ENCODE results near the gene ZDHHC11.
"Not testable (repeated sequence)": the region's sequence is repeated elsewhere in the genome, so short reads cannot be mapped to it uniquely, and the experiment has no call there.

The ZDHHC11 gene

DNA sequence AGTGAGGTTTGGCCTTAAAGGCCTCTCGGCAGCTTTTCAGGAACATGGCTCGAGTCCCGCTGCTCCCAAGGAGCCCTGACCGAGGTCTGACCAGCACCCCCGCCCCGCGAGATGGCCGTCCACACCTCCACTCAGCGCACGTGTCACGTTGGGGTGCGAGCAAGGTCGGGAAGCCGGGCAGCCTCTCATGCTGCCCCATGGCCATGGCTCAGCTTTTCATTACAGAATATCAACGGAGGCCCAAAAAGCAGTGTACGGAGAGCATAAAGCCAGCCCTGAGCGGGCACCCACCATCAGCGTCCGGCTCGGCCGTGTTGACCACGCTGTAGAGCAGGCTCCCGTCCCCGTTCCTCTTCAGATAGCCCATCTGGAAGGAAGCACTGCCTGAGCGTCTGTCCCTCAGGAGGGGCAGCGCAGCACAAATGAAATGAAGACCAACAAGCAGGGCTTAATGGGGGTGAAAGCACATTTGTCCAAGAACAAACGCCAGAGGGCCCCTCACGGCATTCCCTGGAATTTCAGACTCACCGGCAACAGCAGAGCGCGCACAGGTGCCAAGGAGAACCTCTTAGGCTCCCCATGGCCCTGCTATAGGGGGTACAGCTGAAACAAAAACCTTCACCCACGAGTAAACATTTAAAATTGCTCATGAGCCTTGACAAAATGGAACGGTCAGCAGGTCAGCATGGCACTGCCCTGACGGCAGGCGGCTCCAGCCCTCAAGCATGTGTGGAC lies 30.2 kb upstream of the ZDHHC11 start:
- no peak for DNase-seq (ENCODE audit: low read depth in 3 of 3)

DNA sequence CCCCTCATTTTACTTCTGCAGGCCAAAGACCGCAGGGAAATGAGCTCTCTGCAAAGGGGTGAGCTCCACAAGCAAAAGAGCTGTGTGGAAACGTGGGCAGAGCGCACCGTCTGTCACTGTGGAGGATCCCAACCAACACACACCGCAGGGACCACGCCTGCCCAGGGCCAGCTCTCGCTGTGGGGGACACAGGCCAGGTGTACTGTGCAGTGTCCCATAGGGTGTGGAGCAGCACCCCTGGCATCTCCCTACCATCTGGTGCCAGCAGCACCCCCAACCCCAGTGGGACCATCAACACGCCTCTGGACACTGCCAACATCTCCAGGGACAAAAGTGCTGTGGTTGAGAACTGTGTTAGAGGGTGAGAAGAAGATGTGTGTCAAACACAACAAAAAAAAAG lies 27.9 kb upstream of the ZDHHC11 start:
- not testable (repeated sequence) for DNase-seq (ENCODE audit: low read depth in 3 of 3)

DNA sequence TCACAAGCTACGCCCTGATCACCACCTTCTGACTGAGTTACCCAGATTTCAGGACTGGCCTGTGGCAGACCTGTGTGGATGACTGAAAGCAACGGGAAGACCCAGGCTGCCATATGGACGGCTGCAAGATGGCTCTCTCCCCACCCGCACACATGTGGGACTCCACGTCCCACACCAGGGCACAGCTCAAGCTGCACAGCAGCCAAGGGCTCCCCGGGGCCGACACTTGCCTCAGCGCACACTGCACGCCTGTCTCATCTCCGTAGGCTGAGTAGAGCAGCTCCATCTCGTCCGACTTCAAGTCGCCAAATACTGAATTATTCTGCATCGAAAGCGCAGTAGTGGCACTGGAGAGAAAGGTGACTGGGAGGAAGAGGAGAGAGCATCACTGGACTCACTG lies 27.3 kb upstream of the ZDHHC11 start:
- DNase-seq (ENCODE audit: low read depth in 3 of 3) = no peak

DNA sequence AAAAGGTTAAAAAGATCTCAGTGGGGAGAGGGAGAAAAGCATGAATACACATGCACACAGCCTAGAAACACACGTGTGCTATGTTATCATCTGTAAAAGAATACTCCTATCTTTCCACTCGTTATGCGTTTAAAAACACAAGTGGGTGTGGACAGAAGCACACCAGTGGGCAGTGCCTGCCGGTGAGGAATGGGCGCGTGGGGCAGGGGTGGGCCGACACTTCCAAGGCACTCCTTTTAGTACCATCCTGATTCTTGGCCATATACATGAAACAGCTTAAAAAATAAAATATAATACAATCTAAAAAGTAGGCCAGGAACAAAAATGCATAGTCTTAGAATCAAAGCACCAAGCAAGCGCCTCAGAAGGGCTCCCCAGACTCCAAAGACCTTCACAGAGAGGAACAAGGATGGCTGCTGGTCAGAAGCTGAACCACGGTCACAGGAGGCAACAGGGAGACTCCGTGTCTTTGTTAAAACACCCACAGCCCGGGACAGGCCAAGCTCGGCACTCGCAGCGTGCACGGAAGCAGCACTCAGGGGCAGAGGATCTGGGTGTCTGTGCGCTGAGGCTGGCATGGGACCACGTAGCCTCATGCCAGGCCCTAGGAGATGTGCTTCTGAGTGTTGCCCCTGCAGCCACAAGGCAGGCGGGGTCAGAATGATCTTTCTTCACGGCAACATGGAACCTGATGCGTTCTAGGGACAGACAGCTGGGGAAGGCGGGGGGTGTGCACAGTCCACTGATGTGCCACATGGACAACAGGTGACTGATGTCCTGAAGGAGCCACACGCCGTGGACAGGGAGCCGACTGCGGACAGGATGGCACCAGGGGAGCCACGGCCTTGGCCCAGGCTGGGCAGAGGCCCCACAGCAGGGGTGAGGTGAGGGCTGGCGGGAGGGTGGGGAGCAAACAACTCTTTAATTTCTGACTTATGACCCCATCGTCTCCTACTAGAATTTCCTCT lies 25.9 kb upstream of the ZDHHC11 start:
- DNase-seq (ENCODE audit: low read depth in 3 of 3) = no peak

DNA sequence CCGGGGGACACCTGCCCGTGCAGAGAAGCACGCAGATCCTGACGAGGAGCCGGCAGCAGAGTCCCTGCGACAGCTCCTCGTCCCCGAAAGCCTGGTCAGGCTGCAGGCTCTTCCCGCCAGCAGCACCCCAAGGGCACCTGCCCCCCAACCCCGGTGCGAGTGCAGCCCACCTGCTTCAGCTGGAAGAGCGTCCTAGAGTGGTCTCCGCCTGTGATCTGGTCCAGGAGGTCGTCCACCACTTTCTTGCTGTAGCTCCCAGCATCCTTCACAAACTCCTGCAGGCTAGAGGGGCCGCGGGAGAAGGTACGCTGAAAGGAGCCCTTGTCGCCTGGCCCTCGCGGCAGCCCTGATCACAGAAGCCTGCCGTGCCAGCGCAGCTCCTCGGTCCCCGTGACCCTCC lies 25.1 kb upstream of the ZDHHC11 start:
- DNase-seq (ENCODE audit: low read depth in 3 of 3) = no peak

DNA sequence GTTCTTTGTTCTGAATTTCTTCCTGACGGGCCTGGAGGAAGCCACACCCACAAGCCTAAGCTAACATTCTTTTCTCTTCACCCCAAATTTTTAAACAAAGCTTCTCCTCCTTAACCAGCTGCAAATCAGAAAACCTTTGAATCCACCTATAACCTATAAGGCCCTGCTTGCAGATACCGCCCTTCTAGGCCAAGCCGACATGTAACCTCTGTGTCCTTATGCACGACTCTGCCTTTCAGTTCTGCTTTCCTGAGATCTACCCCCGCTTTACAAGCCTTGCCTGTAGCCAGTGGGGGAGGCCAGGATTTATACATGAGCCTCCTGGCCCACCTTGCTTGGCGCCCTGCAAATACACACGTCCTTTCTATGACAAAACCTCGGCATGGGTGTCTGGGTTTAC lies 22.5 kb upstream of the ZDHHC11 start:
- DNase-seq (ENCODE audit: low read depth in 3 of 3) = no peak

DNA sequence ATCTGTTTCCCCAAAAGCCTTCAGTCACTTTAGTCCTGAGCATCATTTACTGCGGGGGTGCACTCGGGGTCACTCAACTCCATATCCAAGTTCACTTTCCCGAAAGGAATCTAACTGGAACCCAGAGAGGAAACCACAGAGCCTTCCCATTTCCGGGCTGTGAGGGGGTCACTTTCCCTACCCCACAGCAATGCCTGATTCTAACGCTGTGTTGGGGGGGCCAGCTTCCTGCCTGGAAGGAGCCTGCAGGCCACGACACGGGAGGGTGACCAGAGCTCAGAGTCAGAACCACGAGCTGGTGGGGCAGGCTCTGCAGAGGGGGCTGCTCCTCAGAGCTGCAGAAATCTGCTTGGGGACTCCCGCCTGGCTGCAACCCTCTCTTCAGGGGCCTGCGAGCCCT lies 21.5 kb upstream of the ZDHHC11 start:
- no peak for DNase-seq (ENCODE audit: low read depth in 3 of 3)

DNA sequence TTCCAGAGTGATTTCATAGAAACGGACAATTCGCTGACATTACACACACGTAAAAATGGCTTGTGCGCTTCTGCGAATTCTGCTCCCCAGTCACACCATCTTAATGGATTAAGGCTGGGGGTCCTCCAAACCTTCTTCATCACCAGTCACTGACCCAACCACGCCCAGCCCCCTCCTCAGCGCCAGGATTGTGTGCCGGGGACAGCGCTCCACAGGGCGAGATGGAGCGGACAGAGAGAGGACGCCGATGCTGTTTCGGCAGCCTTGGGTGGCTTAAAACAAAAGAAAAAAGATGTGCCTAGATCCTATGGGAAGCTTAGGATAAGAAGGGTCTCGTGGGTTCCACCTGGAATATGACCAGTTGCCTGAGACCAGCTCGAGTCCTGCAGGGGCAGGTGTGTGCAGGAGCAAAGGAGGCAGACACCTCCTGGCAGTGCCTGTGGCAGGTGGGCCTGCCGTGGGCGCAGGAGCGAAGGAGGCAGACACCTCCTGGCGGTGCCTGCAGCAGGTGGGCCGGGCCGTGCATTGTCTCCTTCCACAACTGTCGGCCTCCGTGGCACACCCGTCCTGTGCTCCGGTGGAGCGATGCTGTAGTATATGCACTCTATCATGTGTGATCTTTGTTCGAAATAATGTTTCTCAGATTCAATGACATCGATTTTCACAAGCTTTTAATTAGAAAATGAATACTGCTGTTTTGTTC lies 21.0 kb upstream of the ZDHHC11 start:
- DNase-seq (ENCODE audit: low read depth in 3 of 3) = no peak

DNA sequence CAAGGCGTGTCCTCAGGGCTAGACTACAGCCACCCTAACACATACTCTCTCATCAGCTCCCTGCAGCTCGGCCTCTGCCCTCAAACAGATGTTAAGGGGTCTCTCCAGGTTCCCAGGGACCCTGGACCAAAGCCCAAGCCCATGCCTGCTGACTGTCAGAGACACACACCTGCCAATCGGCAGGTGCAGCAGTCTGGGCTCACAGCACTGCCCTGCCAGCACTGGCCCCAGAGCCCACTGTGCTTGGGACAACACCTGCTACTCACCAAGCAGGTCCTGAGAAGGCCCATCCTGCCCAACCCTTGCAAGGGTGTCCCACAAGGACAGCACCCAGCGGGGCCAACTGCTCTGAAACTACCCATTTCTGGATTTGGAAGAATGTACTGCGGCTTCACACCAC lies 20.2 kb upstream of the ZDHHC11 start:
- no peak for DNase-seq (ENCODE audit: low read depth in 3 of 3)

DNA sequence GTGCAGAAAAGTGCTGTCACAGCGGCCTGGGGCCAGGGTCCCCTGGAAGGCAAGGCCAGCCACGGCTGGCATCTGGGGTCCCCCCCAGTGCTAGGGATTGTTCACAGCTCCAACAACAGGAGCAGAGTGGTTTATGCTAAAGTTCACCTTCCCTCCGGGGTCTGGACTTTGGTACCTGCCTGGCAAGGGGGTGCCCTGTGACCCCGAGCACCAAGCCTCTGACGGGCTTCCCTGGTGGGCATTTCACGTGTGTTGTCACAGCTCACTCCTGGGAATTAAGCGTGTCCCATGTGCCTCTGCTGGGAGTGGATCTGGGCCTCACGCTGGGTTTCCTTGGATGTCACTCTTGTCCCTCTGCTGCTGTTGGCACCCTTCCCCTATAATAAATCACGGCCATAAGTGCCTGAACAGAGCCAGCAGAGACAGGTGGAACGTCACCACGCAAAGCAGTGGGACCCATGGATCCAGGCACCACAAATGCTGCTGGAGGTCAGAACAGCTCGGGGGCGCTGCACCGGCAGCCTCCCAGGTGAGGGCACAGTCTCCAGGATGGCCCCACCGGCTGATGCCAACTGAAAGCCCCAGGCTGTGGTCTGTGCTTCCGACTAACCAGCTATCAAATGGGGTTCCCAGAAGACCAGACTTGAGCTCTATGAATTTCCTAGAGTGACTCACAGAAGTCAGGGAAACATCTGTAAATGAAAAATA lies 17.8 kb upstream of the ZDHHC11 start:
- no peak for DNase-seq (ENCODE audit: low read depth in 3 of 3)

DNA sequence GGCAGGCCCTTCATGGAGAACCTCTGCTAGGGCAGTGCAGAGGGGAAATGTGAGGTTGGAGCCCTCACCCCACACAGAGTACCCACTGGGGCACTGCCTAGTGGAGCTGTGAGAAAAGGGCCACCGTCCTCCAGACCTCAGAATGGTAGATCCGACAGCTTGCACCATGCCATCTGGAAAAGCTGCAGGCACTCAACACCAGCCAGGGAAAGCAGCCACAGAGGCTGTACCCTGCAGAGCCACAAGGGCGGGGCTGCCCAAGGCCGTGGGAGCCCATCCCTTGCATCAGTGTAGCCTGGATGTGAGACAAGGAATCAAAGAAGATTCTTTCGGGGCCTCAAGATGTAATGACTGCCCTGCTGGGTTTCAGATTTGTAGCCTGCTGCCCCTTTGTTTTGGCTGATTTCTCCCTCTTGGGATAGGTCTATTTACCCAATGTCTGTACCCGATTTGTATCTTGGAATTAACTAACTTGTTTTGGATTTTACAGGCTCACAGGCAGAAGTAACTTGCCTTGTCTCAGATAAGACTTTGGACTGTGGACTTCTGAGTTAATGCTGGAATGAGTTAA lies 16.6 kb upstream of the ZDHHC11 start:
- no peak for DNase-seq (ENCODE audit: low read depth in 3 of 3)

DNA sequence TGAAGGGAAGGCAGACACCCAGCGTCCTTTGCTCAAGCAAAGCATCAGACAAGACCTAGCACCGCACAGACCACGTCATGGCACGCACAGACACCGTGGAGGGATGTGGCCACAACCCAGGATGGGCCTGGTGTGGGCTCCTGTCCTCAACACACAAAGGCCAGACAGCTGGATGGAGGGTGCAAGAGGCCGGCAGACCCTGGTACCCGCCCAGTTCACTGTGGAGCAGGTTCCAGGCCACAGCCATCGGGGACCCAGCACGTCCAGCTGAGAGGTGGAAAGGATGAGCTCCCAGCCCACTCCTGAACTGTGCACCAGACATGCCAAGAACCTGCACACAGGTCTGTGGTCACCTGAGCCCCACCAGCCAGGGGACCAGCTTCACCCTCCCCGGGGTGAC lies 15.0 kb upstream of the ZDHHC11 start:
- DNase-seq (ENCODE audit: low read depth in 3 of 3) = no peak

DNA sequence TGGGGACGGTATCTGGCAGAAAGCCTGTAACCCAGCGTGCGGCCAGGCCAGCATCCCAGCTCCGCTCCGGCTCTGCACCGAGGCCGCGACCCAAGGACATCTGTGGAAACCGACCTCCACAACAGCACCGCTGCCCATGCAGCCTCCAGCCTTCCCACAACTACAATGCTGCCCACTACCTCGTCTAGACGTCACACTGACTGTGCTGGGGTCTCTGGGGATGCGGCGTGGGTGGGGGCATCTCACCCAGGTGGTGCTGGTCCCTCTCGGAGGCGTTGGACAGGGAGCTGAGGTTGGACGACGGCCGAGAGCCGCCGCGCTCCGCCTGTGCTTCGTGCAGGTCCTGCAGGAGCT lies 14.4 kb upstream of the ZDHHC11 start:
- DNase-seq (ENCODE audit: low read depth in 3 of 3) = no peak

DNA sequence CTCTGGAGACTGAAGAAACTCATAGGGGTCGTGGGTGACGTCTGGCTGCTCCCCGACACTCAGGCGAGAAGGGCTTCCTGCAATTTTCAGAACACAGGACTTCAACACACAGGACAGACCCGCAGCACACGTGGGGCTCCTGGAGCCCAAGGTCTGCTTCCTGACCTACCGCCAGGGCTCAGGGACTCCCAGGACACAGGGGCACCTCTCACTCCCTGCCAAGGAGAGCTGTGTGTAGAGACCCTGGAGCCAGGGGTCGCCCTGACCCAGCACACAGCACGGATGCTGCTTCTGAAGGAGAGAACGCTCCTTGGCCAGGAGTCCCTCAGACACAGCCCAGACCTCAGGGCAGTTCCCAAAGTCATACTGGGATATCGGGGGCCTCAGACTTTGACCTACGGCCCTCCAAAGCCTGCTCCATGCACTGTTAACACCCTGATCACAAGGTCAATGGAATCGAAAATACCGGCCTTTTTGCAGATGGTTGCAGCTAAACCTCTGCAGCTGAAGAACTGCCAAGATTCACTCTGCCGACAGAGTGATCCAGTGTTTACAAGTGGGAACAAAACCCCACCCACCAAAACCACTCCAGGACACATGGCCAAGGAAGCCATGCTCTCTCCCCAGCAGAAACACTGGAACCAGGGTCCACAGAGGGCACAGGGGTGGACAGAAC lies 13.8 kb upstream of the ZDHHC11 start:
- DNase-seq (ENCODE audit: low read depth in 3 of 3) = no peak

DNA sequence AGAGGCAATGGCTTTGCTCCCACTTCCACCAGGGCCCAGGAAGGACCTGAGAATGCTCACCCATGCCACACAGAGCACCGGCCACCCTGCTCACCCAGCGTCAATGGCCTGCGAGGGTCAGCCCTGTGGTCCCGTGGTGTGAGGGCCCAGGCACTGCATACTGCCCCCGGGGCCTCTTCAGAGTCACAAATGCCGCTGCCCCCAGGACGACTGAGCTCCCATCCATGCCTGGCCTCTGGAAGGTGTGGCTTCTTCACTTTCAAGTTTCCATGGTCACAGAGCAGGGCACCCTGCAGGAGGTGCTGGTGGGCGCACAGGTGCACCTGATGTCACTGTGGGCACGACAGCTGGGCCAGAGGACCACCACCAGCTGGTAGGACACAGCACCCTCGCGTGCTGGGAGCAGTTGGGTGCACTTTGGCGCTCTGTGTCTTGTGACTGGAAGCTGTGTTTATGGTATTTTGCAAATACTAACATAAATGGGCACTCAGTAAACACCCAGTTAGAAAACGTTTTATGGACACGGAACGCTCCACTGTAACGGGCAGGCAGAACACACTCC lies 12.5 kb upstream of the ZDHHC11 start:
- DNase-seq (ENCODE audit: low read depth in 3 of 3) = no peak

DNA sequence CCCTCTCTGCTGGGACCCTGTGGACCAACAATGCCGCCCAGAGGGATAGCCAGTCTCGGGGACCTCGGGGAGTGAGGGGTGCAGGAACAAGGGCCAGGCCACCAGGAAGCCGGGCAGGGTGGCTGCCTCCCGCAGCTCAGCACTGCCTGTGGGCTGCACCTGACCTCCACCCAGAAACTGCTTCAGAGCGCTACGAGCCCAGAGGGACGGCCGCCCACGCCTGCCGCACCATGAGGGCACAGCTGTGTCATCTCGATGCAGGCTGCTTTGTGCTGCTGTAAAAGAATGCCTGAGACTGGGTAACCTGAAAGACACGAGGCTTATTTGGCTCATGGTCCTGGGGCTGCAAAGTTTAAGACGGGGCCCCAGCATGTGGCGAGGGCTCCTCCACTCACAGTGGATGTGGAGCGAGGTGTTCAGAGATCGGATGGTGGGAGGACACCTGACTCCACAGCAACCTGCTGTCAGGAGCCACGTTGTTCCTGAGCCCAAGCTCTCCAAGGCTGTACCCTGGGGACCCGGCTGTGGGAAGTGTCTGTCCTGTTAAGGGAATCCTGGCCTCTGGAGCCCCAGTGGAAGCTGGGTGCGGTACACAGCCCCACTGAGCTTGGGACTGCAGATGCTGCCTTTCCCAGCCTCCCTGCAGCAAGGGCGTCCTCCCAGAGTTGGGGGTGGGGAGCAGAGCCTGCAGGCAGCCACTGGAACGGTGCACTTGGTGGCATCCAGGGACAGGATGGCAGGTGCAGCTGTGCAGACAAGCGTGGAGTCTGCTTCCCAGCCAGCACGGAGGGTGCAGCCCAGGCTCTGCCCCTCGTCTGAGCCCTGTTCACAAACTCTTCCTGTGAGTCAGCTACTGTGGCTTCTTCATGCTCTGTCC lies 11.8 kb upstream of the ZDHHC11 start:
- DNase-seq (ENCODE audit: low read depth in 3 of 3) = no peak

DNA sequence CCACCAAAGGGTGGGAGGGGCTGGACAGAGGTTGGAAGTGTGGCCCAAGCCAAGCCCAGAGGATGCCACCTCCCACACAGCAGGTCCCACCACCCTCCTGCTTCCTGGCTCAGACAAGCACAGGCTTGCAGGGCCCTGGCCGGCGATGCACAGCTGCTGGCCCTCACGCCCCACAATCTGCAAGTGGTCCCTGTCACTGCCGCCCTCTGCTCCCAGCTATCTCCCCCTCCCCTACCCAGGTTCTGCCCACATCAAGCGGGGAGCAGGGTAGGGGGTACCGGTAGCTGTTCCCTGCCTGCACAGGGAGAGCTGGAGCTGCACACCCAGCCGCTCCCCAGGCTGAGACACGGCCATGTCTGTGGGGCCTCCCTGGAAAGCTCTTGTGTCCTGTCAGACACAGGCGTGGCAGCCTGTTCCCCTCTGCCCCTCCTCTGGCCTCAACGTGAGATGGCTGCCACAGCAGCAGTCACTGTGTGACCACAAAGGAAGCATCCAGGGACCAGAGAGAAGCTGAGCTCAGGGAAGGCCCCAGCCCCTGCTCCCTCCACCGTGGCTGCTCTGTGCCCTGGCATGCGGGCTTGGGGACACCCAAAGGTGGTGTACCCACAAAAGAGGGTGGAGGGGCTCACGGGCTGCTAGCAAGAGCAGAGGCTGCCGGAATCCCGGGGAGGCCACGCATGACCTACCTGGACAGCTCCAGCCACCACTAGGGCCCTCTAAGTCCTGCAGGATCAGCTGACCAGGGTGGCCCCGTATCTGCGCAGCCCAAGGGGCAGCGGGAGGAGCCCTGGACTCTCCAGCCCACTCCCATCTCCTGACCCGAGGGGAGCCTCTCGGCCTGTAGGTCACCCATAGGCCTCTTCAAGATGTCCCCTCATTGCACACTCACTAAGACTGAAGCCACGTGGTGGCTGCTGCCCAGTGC lies 10.9 kb upstream of the ZDHHC11 start:
- no peak for DNase-seq (ENCODE audit: low read depth in 3 of 3)

DNA sequence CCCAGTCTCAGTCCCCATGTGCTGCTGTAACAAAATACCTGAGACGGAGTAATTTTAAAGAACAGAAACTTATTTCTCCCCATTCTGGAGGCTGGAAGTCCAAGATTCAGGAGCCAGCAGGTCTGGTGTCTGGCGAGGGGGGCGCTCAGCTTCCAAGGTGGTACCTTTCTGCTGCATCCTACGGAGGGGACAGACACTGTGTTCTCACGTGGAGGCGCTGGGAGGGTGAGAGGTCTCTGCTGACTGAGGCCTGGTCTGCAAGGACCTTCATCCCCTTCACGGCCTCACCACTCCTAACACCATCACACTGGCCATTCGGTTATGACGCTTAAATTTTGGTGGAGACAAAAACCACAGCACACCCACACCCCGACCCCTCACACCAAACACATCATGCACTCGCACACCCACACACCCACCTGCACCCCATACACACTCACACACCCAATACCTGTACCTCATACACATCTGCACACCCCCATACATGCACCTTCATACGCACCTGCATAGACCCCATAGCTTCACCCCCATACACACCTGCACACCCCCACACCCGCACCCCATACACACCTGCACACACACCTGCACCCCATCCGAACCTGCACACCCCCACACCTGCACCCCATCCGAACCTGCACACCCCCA lies 9.8 kb upstream of the ZDHHC11 start:
- DNase-seq (ENCODE audit: low read depth in 3 of 3) = no peak

All from stimulated activated CD4-positive, alpha-beta T cell treated with anti-CD3 and anti-CD28 coated beads, TNF-alpha, amount 100 ng/mL, for 24 hours (primary cell).